HL-60 (cell line): ENCODE data around the gene SULT2A1.

Source experiments
- DNase-seq, 2 experiments: peaks; one replicate each; pipeline ENCODE4 v3.0.0-alpha.2; 2010 to 2020; ENCODE audit warnings: low read depth in 1 of 2, low spot score in 1 of 2
- H3K27ac ChIP-seq: fragments of 250-450 bp; sonication (Bioruptor Pico); replicated peaks from 2 replicates; pipeline ENCODE4 v1.5.1; 2020; ENCODE audit warnings: mild to moderate bottlenecking, moderate library complexity
- H3K27me3 ChIP-seq: fragments of 250-450 bp; sonication (Bioruptor Pico); 2 replicates; pipeline ENCODE4 v1.5.1; 2021; ENCODE audit warnings: mild to moderate bottlenecking, moderate library complexity; ENCODE audit not compliant: insufficient read depth, poor library complexity, severe bottlenecking
- H3K4me3 ChIP-seq: replicated peaks from 2 replicates; pipeline ENCODE4 v1.5.1; 2011; ENCODE audit warnings: mild to moderate bottlenecking, control low read depth, low read length; ENCODE audit not compliant: insufficient read depth
- CTCF ChIP-seq: IDR thresholded peaks from one replicate; pipeline ENCODE4 v1.5.1; 2011; ENCODE audit warnings: low read length, control low read depth, inconsistent platforms; ENCODE audit not compliant: insufficient read depth
- GABPA ChIP-seq: IDR thresholded peaks from 2 replicates; pipeline ENCODE4 v1.6.1; 2012; ENCODE audit warnings: low read depth
- POLR2AphosphoS5 ChIP-seq: IDR thresholded peaks from 2 replicates; pipeline ENCODE4 v1.6.1; 2012; ENCODE audit warnings: low read depth
- REST ChIP-seq: IDR thresholded peaks from 2 replicates; pipeline ENCODE4 v1.6.1; 2012; ENCODE audit warnings: low read depth; ENCODE audit not compliant: insufficient replicate concordance
- SPI1 ChIP-seq: IDR thresholded peaks from 2 replicates; pipeline ENCODE4 v1.6.1; 2012; ENCODE audit warnings: low read depth, mild to moderate bottlenecking, borderline replicate concordance

SULT2A1 gene

GRCh38 chr19:47895165-47895782 is 9.2 kb upstream of the SULT2A1 start:
- TF ChIP-seq CTCF, result no peak
- TF ChIP-seq SPI1, result no peak
- TF ChIP-seq REST, result no peak
- TF ChIP-seq POLR2AphosphoS5, result no peak
- no peak for TF ChIP-seq GABPA
- no peak for DNase-seq
- H3K27me3 ChIP-seq, result no peaks in the 10 kb centered on the region

GRCh38 chr19:47891923-47892666 is 6.0 kb upstream of the SULT2A1 start:
- no peak overlapping the region for H3K4me3 ChIP-seq
- TF ChIP-seq POLR2AphosphoS5, result no peak
- TF ChIP-seq CTCF, result no peak
- DNase-seq, result no peak
- H3K27me3 ChIP-seq, result no peaks in the 10 kb centered on the region
- no peak overlapping the region for H3K27ac ChIP-seq

More at GRCh38 chr19:47895165-47895782, 9.2 kb upstream of the SULT2A1 start:
- H3K27ac ChIP-seq, result no peak overlapping the region
- H3K4me3 ChIP-seq, result no peak overlapping the region

- TF ChIP-seq REST (no peak), CTCF (no peak), GABPA (no peak), SPI1 (no peak), POLR2AphosphoS5 (no peak)
- Histone ChIP-seq H3K4me3 (no peak overlapping the region), H3K27ac (no peak overlapping the region), H3K27me3 (no peaks in the 10 kb centered on the region)
- DNase-seq, result no peak
Observed at GRCh38 chr19:47891622-47891922, 5.5 kb upstream of the SULT2A1 start.
